MM.1S (cell line): ENCODE data around the gene MBTPS2.

Experiments used
- EZH2 ChIP-seq: fragments of 300-600 bp; sonication (generic); optimal IDR thresholded peaks from 2 replicates; pipeline ENCODE3; 2017; ENCODE audit warnings: low read depth, mild to moderate bottlenecking, antibody characterized with exemption, low read length, mixed read lengths
- EZH2phosphoT487 ChIP-seq: fragments of 300-600 bp; sonication (generic); IDR thresholded peaks from 2 replicates; pipeline ENCODE4 v1.6.1; 2018; ENCODE audit warnings: antibody characterized with exemption, low read length
- TF ChIP-seq, protein P1 (sequence below): fragments of 300-600 bp; sonication (generic); IDR thresholded peaks from 2 replicates; pipeline ENCODE4 v1.5.1; 2016; ENCODE audit warnings: antibody characterized with exemption, low read length, mixed read lengths

DNA sequence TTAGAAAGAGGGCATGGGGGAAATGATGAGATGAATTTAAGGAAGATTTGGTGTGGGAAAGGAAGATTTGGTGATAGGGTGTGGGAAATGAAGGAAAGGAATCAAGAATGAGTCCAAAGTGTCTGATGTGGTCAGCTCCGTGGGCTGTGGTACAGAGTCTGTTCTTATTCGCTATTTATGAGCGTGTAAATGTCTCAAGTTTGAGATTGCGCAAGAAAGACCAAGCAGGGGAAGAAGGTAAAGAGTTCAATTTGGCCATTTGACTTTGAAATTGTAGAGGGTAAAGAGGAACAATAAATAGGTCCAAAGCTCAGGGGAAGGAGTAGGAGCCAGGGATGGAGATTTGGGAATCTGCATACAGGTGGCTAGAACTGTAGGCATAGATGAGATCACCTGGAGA is 89.8 kb downstream of the MBTPS2 start:
- TF ChIP-seq, protein P1, sequence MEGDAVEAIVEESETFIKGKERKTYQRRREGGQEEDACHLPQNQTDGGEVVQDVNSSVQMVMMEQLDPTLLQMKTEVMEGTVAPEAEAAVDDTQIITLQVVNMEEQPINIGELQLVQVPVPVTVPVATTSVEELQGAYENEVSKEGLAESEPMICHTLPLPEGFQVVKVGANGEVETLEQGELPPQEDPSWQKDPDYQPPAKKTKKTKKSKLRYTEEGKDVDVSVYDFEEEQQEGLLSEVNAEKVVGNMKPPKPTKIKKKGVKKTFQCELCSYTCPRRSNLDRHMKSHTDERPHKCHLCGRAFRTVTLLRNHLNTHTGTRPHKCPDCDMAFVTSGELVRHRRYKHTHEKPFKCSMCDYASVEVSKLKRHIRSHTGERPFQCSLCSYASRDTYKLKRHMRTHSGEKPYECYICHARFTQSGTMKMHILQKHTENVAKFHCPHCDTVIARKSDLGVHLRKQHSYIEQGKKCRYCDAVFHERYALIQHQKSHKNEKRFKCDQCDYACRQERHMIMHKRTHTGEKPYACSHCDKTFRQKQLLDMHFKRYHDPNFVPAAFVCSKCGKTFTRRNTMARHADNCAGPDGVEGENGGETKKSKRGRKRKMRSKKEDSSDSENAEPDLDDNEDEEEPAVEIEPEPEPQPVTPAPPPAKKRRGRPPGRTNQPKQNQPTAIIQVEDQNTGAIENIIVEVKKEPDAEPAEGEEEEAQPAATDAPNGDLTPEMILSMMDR, result no peak
- TF ChIP-seq EZH2phosphoT487 (no peak), EZH2 (no peak)
